OCI-LY1 (cell line): ENCODE data around the gene LIMS2.

Source experiments
- H2AFZ ChIP-seq: fragments of 200-600 bp; sonication (generic), shearing (Covaris generic); 2 replicates; pipeline ENCODE4 v1.6.0; 2014; ENCODE audit warnings: antibody characterized with exemption, mild to moderate bottlenecking, low read length
- H3F3A ChIP-seq: fragments of 200-600 bp; sonication (generic), shearing (Covaris generic); 2 replicates; pipeline ENCODE4 v1.6.0; 2014; ENCODE audit warnings: mild to moderate bottlenecking, antibody characterized with exemption, low read length, moderate library complexity; ENCODE audit not compliant: insufficient read depth
- H3K27ac ChIP-seq: fragments of 200-600 bp; sonication (generic); 2 replicates; pipeline ENCODE4 v1.5.1; 2014; ENCODE audit warnings: low read length, mixed run types, mild to moderate bottlenecking, low read depth; ENCODE audit not compliant: poor library complexity, severe bottlenecking
- H3K27me3 ChIP-seq: fragments of 200-600 bp; sonication (generic); 2 replicates; pipeline ENCODE4 v1.6.0; 2014; ENCODE audit warnings: antibody characterized with exemption, mild to moderate bottlenecking, low read length, moderate library complexity; ENCODE audit not compliant: insufficient read depth
- H3K36me3 ChIP-seq: fragments of 200-600 bp; sonication (generic); 2 replicates; pipeline ENCODE4 v1.6.1; 2014; ENCODE audit warnings: mild to moderate bottlenecking, antibody characterized with exemption, low read length, moderate library complexity, mixed read lengths; ENCODE audit not compliant: insufficient read depth
- H3K4me1 ChIP-seq: fragments of 200-600 bp; sonication (generic); 2 replicates; pipeline ENCODE4 v1.5.1; 2014; ENCODE audit warnings: mild to moderate bottlenecking, low read length, moderate library complexity; ENCODE audit not compliant: insufficient read depth, severe bottlenecking
- H3K4me2 ChIP-seq: fragments of 200-600 bp; sonication (generic), shearing (Covaris generic); 2 replicates; pipeline ENCODE4 v1.6.1; 2014; ENCODE audit warnings: low read length
- H3K4me3 ChIP-seq: fragments of 200-600 bp; sonication (generic); 2 replicates; pipeline ENCODE4 v1.5.1; 2014; ENCODE audit warnings: low read length, low read depth, mild to moderate bottlenecking, mixed read lengths; ENCODE audit not compliant: poor library complexity, severe bottlenecking
- H3K79me2 ChIP-seq: fragments of 200-600 bp; shearing (Covaris generic); 2 replicates; pipeline ENCODE4 v1.6.1; 2016; ENCODE audit warnings: mixed run types, low read length, mixed read lengths; ENCODE audit not compliant: insufficient read depth
- H3K9ac ChIP-seq: fragments of 200-600 bp; sonication (generic), shearing (Covaris generic); 2 replicates; pipeline ENCODE4 v1.6.1; 2014; ENCODE audit warnings: mild to moderate bottlenecking, low read length, mixed read lengths
- H3K9me2 ChIP-seq: fragments of 200-600 bp; sonication (generic), shearing (Covaris generic); 2 replicates; pipeline ENCODE4 v1.6.1; 2014; ENCODE audit warnings: low read depth, mild to moderate bottlenecking, low read length, mixed read lengths
- H3K9me3 ChIP-seq: fragments of 200-600 bp; shearing (Covaris generic); 2 replicates; pipeline ENCODE4 v1.6.1; 2014; ENCODE audit warnings: low read length, mixed read lengths
- H4K20me1 ChIP-seq: fragments of 200-600 bp; sonication (generic), shearing (Covaris generic); 2 replicates; pipeline ENCODE4 v1.6.0; 2016; ENCODE audit warnings: mild to moderate bottlenecking, low read length; ENCODE audit not compliant: insufficient read depth
- EZH2 ChIP-seq: fragments of 200-600 bp; sonication (generic), shearing (Covaris generic); IDR thresholded peaks from 2 replicates; pipeline ENCODE4 v1.8.0; 2017; ENCODE audit warnings: borderline replicate concordance, mixed run types, mild to moderate bottlenecking, antibody characterized with exemption, low read length, moderate library complexity, mixed read lengths
- TF ChIP-seq, protein P1 (sequence below): fragments of 200-600 bp; sonication (generic), shearing (Covaris generic); IDR thresholded peaks from 2 replicates; pipeline ENCODE4 v1.5.1; 2017; ENCODE audit warnings: mild to moderate bottlenecking, antibody characterized with exemption, low read length, moderate library complexity, mixed read lengths

The LIMS2 gene

DNA sequence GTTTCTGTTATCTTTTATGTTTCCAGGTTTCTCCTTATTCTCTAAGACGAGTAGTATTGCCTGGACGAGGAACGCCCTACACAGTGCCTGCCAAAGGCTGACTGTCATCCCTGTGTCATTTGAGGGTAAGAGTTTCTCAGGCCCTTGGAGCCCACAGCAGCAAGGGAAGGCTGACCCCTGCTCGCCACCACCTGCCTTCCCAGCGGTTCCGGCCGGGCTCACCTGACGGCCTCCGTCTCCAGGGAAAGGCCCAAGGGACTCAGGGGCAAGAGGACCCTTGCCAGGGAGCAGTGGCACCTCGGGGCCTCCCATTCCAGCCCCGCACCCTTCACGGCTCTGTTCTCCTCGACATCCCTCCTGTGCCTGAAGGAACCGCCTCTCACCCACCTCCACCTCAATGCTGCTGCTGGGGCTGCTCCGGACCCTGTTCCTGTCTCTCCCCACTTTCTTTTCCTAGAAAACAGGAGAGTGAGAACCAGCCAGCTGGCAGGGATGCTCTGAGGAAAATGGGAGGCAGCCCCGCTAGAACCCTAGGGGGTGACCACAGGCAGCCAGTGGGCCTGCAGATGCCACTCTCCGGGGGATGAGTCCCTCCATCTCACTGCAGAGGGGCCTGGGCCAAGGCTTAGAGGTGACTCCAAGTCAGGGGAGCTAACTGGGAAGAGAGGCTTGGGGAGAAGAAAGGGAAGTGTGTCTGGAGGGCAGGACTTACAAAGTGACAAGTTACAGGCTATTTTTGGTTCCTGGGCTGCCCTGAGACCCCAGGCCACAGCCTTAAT, 1.9 kb downstream of the LIMS2 start:
- Histone ChIP-seq H3K27ac (no peak overlapping the region), H3K27me3 (peaks cover 20% of the 10 kb centered on the region; the same call in 1 of the 2 replicates), H3K4me2 (no peak overlapping the region), H4K20me1 (no peaks in the 10 kb centered on the region), H3K36me3 (no peaks in the 10 kb centered on the region), H3K9me3 (no peaks in the 10 kb centered on the region), H3K4me1 (no peaks in the 10 kb centered on the region), H3F3A (no peaks in the 10 kb centered on the region), H3K4me3 (no peak overlapping the region), H2AFZ (no peak overlapping the region), H3K79me2 (no peaks in the 10 kb centered on the region), H3K9me2 (no peaks in the 10 kb centered on the region), H3K9ac (no peak overlapping the region)
- TF ChIP-seq EZH2: no peak
- TF ChIP-seq, protein P1, sequence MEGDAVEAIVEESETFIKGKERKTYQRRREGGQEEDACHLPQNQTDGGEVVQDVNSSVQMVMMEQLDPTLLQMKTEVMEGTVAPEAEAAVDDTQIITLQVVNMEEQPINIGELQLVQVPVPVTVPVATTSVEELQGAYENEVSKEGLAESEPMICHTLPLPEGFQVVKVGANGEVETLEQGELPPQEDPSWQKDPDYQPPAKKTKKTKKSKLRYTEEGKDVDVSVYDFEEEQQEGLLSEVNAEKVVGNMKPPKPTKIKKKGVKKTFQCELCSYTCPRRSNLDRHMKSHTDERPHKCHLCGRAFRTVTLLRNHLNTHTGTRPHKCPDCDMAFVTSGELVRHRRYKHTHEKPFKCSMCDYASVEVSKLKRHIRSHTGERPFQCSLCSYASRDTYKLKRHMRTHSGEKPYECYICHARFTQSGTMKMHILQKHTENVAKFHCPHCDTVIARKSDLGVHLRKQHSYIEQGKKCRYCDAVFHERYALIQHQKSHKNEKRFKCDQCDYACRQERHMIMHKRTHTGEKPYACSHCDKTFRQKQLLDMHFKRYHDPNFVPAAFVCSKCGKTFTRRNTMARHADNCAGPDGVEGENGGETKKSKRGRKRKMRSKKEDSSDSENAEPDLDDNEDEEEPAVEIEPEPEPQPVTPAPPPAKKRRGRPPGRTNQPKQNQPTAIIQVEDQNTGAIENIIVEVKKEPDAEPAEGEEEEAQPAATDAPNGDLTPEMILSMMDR: no peak

DNA sequence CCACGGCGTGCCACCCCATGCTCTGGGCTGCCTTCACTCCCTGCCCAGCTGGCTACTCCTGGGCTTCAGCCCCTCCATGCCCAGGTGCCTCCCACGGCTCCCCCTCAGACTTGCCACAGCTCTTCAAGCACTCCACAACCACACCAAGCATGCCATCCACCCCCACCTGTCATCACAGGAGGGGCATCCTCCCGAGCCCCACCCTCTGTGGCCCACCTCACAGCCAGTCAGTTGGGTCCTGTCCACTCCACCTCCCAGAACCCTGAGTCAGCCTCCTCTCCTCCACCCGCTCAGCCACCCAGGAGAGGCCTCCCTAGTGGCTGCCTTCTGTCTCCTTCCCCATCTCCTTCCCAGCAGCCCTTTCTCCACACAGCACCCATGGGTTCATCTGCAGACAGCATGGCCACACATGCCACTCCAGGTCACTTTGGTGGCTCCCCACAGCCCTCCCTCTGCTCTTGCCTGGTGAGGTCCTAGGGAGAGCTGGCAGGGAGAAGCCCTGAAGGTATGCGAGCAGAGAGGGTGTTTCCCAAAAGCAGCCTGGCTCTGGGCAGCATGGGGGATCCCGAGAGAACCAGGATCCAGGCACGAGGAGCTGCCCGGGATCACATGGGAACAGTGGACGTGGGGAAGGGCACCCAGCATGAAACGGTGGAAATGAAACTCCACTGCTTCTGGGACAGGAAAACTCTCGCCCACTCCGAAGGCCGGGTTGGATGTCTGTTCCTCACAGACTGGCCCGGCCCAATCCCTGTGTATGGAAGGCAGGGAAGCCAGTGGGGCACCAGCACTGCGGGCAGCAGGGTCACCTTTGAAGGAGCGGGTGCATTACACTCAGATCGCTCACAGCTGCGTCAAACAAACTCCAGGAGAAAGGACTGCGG, 2.7 kb downstream of the LIMS2 start:
- TF ChIP-seq, protein P1: no peak
- TF ChIP-seq EZH2: no peak
- Histone ChIP-seq H4K20me1 (no peaks in the 10 kb centered on the region), H3K27me3 (peaks cover 20% of the 10 kb centered on the region; the same call in 1 of the 2 replicates), H3K79me2 (no peaks in the 10 kb centered on the region), H3K27ac (no peak overlapping the region), H3K9me2 (no peaks in the 10 kb centered on the region), H3K4me3 (no peak overlapping the region), H3K4me1 (no peaks in the 10 kb centered on the region), H3K9me3 (no peaks in the 10 kb centered on the region), H3F3A (no peaks in the 10 kb centered on the region), H3K9ac (no peak overlapping the region), H2AFZ (no peak overlapping the region), H3K36me3 (no peaks in the 10 kb centered on the region), H3K4me2 (no peak overlapping the region)

DNA sequence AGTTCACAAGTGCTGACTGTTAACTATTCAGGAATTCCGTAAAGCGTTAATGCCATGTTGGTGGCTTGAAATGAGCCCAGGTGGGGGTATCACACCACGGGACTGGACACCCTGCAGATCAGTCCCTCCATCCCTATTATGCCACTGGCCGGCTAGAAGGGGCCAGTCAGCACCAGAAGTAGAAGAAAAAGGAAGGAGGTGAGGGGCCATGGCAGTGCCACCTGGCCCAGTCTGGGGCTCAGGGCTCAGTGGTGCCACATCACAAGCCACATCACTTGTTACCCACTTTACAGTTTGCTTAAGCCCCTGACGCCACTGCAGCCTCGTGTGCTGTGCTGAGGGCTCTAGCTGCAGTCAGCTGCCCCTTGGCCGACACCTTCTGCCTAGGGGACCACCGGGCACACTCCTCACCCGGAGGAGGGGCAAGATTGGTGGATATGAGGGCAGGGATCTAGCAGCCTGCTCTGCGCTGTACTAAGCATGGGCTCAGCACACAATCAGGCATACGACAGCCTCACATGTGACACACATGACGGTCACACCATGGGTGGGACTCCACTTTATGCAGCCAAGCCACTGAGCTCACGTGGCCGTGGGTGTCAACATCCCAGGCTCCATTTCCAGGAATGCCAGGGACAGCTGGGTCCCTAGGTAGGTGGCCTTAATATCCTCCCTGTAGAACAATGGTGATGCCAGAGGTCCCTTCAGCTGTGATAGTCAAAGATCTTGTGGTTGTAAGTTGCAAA, 3.6 kb downstream of the LIMS2 start:
- H3K9me2 ChIP-seq: no peaks in the 10 kb centered on the region
- H3K4me1 ChIP-seq: no peaks in the 10 kb centered on the region
- no peaks in the 10 kb centered on the region for H4K20me1 ChIP-seq
- H3K27ac ChIP-seq: no peak overlapping the region
- peaks cover 15% of the 10 kb centered on the region; the same call in 1 of the 2 replicates for H3K27me3 ChIP-seq
- H3K36me3 ChIP-seq: no peaks in the 10 kb centered on the region
- no peak overlapping the region for H2AFZ ChIP-seq
- H3K9me3 ChIP-seq: no peaks in the 10 kb centered on the region
- H3F3A ChIP-seq: no peaks in the 10 kb centered on the region
- no peak overlapping the region for H3K9ac ChIP-seq
- H3K4me3 ChIP-seq: no peak overlapping the region
- TF ChIP-seq EZH2: no peak
- TF ChIP-seq, protein P1: no peak
- no peaks in the 10 kb centered on the region for H3K79me2 ChIP-seq
- no peak overlapping the region for H3K4me2 ChIP-seq
